ENCODE data around the gene ANKH. TPM values are rescaled to one million over a fixed set of nuclear protein-coding genes. Genes with fewer than 3 reads are reported as not detected.

ANKH gene
- total and polyA plus RNA-seq, 2 of the 13 experiments (the other 11 are each of a cell fraction or from before 2014, with no cell fraction given), result 25.0 to 36.0 TPM

DNA sequence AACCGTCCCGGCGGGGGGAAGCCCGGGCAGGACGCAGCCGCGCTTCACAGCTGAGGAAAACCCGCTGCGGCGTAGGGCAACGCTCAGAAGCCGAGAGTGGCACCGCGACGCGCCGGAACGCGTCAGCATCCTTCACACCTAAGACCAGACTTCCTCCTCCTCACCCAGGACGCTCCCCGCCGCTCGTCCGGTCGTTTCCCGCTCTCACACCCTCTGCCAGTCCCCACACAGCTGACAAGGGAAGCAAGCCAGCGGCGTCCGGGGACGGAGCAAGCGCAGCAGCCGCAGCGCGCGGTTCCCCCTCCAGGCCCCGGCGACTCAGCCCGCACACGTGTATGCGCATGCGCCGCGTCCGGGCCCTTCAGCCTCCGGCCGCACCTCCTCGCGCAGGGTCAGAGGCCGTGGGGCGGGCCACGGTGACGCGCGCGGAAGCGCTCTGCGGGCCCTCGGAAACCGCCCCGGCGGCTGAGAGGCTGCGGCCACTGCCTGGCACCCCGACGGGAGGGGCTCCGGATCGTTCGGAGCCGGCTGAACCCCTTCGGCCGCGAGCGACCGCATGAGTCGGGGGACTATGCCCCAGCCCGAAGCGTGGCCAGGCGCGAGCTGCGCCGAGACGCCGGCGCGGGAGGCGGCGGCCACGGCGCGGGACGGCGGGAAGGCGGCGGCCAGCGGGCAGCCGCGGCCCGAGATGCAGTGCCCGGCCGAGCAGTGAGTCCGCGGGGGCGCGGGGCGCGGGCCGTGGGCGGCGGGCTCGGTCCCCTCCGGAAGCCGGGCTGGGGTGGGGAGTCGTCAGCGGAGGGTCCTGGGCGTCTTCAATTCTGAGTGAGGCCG lies 207.1 kb downstream of the ANKH start, which contains the start of gene OTULIN (continued):
- TF ChIP-seq NFAT5 (CRISPR knock-in tag; IDR thresholded peaks at IDR 0.05) (no peak), TBL1XR1 (IDR thresholded peaks at IDR 0.05; ENCODE audit: borderline replicate concordance, low read length, partially characterized antibody) (no peak), TP53 (CRISPR knock-in tag; conservative IDR thresholded peaks at IDR 0.05) (no peak), KLF12 (CRISPR knock-in tag; IDR thresholded peaks at IDR 0.05; ENCODE audit: borderline replicate concordance) (peak; percentile 84), NR0B2 (CRISPR knock-in tag; IDR thresholded peaks at IDR 0.05) (peak; percentile 84; the same call in 1 of the 2 replicates), KIAA2018 (CRISPR knock-in tag; IDR thresholded peaks at IDR 0.05; ENCODE audit: borderline replicate concordance) (no peak), ZNF766 (CRISPR knock-in tag; IDR thresholded peaks at IDR 0.05; ENCODE audit: borderline replicate concordance) (peak; percentile 60; the same call in 1 of the 2 replicates), RBFOX2 (IDR thresholded peaks at IDR 0.05; ENCODE audit: low read depth, low read length) (peak; percentile 93), YY1 (IDR thresholded peaks at IDR 0.05; ENCODE audit: insufficient read depth, insufficient replicate concordance, low read depth, low read length) (no peak)
- TF ChIP-seq, protein P1, sequence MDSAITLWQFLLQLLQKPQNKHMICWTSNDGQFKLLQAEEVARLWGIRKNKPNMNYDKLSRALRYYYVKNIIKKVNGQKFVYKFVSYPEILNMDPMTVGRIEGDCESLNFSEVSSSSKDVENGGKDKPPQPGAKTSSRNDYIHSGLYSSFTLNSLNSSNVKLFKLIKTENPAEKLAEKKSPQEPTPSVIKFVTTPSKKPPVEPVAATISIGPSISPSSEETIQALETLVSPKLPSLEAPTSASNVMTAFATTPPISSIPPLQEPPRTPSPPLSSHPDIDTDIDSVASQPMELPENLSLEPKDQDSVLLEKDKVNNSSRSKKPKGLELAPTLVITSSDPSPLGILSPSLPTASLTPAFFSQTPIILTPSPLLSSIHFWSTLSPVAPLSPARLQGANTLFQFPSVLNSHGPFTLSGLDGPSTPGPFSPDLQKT (CRISPR knock-in tag; IDR thresholded peaks at IDR 0.05; ENCODE audit: borderline replicate concordance), result no peak
- TF ChIP-seq, protein P2, sequence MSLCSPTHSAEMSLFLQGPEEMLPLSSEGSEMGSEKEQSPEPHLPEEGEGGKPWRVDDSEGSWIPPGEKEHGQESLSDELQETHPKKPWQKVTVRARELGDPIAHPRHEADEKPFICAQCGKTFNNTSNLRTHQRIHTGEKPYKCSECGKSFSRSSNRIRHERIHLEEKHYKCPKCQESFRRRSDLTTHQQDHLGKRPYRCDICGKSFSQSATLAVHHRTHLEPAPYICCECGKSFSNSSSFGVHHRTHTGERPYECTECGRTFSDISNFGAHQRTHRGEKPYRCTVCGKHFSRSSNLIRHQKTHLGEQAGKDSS (CRISPR knock-in tag; IDR thresholded peaks at IDR 0.05; ENCODE audit: borderline replicate concordance, low read depth), result peak; percentile 88
